Activated CD8-positive, alpha-beta memory T cell treated with anti-CD3 and anti-CD28 coated beads for 24 hours (primary cell): ENCODE data around the gene MPPED2.

Experiments
- DNase-seq: peaks from one replicate; pipeline ENCODE4 v3.0.0-alpha.2; 2020

The MPPED2 gene

DNA sequence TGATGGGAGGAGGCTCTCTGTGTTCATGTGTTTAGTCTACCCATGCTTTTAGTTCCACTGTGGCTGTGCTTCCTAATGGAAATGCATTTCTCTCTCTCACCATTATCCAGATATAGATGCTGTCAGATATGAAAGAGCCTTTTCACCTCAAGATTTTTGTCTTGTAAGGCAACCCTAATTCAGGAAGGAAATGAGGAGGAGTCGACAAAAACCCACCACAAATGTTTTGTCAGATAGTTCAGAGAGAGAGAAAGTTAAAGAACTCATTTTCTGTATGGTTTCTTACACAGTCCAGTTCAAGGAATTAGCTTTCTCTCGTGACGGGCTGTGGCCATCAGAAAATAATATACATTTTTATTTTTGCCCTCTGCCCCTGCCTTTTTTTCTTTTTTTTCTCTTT is 180.8 kb downstream of the MPPED2 start:
- no peak for DNase-seq

DNA sequence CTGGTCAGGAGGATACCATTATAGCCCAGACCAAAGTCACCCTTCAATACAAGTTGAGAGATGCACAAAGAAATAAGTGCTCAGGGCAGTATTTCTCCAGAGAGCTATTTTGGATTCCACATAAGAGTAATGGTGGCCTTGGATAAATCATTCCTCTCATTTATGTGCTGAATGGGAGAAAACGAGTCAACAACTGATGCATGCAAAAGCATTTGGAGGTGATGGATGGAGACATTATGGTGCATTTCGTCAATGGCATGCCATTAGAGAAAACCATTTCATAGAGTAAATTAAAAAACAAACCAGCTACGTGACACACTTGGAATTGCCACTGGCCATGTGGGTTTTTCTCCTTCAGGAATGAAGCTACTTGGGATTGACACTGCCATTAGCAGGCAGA is 182.0 kb downstream of the MPPED2 start:
- DNase-seq = no peak

DNA sequence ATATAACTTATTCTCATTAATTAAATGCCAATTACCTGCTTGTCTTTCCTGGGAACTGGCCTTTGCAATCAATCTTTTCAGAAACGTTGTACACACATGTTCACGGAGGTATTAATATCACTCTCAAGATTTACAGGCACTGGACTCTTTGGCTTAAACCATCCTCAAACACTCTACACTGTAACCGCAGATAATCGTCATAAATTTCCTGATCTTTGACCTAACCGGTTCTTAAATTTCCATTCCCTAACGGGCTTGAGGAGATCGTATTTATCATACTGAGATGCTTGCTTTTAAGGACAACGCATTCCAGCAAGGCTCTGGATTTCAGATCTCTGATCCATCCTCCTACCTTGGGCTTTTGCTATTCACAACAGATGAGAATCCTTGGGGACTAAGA is 190.4 kb downstream of the MPPED2 start:
- DNase-seq = no peak

DNA sequence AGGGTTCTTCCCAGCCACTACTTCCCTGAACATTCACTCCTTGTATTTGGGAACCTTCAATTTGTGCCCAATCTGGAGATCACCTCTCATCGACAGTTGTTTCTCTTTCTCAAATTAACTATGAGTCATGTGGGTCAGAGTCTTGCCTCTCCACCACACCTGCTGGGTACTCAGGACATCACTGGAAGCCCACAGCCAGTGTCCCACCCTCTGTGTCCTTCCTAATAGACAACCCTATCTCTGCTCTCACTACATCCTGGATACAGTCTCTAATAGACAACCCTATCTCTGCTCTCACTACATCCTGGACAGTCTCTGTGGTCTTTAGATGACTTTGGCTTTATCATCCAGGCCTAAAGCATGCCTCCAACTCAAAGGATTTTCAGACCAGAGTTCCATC is 193.1 kb downstream of the MPPED2 start:
- DNase-seq = no peak

DNA sequence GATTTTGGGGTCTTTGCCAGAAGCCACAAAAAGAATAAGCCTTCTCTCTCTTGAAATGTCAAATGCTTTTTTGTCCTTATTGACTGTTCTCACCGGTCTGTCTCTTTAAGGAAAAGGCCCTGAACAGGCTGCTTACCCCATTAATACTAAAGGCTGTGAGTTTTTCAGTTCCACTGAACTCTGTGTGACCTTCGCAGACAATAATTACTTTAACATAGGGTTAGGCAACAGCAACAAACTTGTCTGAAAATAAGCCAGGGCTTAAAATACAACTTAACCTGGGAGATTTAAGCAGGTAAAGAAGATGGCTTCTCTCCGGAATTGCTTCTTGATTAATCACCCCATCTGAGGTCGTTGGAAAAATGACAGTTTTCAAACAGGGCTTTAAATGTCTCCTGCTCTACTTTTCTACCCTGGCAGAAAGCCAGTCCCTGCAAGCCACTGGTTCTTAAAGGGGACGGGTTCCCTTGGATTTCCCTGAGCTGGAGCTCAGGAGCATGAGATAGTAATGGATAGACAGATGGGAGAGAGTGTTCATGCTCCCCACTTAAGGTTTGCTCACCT is 193.8 kb downstream of the MPPED2 start:
- no peak for DNase-seq

DNA sequence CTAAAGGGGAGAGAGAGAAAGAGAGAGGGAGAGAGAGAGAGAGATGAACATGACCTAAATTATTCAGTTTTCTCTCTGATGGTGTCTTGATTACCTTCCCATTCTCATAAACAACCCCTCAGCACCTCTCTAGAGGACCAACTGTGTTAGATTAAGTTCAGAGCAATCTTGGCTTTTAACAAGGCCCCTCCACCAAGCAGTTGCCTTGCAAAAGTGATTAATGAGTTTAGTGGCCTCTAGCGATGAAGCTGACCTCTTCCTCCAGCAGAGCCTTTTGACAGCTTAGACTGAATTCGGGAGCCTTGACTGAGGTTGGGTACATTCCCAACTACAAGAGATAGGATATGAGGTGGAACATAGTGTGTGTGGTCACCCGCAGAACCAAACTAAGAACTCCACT is 197.2 kb downstream of the MPPED2 start:
- DNase-seq = no peak

DNA sequence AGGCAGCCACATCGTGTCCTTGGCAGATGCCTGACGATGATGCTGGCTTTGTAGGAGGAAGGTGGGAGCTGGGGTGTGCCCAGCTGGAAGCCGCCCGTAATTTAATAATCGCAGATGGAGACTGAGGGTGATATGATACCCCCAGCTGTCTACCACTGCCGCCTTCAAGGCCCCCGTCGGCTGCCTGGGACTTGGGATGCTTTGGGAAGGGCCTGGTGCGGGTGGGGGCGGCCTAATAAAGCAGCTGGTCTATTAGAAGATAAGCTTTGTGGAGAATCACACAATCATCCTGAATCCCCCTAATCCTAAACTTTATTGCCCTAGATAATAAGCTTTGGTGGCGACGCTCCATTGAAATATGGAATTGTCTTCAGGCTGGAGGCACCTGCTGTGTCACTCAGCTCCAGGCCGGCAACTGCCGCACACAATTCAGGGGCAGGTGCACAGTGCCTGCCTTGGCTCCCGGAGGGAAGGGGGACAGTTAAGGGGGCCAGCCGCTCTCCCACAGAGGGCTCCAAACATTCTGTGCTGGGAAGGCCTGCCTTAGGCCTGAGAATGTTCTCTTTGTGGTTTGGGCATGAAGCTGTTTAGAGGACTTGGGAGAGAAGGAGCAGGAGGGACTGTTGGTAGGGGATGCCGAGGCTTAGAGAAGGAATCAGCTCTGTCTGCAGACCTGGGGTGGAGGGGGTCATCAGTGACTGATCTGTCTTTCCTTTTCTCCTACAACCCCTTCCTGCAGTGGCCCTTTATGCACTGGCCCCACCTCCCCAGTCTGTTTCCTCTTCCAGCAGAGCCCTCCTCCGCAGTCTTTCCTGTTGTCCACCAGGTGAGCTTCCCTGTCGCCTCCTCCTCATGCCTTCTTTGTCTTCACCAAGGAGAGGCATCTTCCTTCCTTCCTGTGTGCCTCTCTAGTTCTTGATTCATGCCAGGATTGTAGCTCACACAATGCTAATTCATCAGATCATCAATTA is 198.0 kb downstream of the MPPED2 start:
- no peak for DNase-seq

DNA sequence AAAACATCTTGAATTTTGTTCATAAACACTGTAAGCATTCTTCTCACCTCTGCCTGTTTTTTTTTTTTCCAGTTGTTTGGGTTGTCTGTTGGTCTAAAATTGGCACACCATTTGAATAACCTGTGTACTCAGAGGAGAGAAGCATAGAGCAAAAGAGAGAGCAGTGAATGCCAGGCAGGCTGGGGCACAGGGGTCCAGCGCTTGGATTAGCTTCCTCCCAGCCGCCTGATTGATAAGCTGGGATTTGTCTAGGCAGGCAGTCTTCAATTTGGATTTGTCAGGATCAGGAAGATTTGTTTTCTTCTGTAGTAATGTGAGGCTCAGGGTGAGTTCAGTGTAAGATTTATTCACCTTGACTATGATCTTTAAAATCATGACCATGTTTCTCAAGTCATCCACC is 204.3 kb downstream of the MPPED2 start:
- no peak for DNase-seq

DNA sequence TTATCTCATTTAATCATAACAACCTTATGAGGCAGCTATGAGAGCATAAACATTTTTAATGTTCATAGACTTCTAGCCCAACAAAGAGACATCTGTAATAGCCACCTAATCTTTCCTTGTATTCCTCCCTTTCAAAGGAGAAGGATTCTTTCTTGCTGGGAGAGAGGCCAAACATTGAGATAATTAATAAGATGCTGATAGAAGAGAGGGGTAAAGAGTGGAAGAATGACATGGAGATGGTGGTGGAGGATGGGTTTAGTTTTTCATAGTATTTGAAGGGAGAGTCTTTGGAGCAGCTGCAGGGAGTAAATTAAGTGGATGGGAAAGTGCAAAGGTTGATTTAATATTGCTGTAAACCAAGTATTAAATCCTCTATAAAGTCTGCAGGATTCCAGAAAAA is 205.3 kb downstream of the MPPED2 start:
- DNase-seq = no peak

DNA sequence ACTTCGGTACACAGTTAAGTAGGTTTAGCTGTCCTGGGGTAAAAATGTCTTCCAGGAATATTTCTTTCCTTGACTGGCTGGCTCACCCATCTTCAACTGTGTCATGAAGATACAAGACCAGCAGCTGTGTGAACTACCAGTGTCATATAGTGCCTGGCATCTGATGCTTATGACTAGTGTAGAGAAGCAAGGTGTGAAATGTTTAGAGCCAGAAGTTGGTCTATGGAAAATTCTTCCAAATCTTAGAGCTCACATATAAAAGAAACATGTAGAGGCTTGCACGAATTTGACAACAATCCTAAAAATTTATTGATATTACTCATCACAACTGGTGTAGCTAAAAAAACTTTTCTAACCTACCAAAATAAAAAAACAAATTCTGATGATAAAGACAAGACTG is 208.8 kb downstream of the MPPED2 start:
- DNase-seq = no peak

DNA sequence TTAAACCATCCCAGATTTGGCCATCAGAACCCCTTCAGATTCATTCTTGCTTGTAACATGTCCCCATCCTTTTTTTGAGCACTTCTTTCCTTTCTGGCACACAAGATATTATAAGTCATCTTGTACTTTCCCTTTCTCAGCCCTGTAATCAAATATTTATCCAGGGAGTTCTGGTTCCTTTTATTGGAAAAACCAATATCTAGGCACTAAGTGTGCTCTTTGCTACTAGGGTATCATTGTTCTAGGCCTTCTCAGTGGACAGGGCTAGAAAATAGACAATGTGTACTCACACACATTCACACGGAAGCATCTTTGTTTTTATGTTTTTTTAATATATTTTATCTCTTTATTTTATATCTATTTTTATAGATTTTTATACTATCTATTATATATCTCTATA is 216.0 kb downstream of the MPPED2 start:
- DNase-seq = no peak

DNA sequence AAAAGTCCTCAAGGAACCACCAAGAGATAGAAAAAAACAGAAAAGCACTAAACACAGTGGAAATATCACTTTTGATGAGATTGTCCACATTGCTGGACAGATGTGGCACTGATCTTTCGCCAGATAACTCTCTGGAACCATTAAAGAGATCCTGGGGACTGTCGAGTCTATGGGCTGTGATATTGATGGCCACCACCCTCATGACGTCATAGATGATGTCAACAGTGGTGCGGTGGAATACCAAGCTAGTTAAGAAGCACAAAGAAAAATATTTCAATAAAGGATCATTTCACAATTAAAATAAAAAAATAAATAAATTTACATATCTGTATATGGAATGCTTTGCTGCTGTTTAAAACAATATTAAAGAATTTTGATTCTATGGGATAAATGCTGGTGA is 217.8 kb downstream of the MPPED2 start:
- DNase-seq = no peak

DNA sequence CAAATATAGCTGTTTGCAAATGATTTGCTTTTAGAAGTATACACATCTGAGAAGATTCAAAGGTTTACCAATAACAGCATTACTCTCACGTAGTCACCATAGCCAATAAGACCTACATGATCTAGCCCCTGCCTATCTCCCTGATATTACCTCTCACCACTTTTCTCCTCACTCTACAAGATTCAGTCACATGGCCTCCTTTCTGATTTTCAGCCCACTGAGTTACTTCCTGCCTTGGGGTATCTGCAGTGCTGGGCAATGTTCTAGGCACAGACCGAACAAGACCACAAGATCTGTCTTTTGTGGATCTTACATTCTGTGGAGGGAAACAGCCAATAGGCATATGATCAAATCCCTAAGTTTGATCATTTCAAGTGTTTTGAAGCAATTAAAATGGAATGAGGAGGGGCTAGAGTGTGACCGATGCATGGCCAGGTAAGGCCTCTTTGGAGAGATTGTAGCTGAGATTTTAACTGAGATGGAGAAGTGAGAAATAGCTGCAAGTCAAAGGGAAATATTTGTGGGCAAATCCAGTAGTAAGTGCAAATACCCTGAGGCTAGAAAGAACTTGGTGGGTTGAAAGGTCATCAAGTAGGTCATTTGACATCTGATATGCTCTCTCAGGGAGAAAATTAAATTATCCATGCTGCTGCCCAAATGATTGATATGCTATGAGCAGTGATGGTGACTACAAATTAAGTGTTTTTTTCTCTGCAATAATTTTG is 220.2 kb downstream of the MPPED2 start:
- DNase-seq = no peak

DNA sequence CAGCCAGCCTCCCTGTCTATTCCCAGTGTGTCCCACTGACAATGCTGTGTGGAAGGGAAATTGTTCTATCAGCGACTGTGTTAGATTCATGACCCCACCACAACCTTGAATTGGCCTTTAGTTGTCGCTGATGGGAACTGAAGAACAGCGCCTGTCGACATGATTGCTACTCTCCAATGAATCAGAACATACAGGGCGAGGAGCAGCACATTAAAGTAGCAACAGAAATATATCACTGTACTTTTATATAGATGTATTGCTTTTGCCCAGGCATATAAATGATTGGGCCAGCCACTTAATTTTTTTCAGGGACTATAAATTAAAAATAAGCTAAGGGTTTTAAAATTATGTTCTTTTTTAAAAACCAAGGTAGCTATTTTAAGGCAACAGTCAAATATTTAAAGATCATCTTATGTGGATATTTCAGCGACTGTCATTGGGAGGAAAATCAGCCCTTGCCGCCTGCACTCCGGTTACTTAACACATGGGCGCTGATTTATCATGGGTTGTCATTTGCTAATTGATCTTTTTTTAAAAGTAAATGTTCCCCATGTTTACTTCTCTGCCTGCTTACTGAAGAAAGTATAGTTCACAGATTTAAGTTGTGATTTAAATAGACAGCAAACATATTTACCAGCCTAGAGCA is 221.2 kb downstream of the MPPED2 start:
- no peak for DNase-seq

DNA sequence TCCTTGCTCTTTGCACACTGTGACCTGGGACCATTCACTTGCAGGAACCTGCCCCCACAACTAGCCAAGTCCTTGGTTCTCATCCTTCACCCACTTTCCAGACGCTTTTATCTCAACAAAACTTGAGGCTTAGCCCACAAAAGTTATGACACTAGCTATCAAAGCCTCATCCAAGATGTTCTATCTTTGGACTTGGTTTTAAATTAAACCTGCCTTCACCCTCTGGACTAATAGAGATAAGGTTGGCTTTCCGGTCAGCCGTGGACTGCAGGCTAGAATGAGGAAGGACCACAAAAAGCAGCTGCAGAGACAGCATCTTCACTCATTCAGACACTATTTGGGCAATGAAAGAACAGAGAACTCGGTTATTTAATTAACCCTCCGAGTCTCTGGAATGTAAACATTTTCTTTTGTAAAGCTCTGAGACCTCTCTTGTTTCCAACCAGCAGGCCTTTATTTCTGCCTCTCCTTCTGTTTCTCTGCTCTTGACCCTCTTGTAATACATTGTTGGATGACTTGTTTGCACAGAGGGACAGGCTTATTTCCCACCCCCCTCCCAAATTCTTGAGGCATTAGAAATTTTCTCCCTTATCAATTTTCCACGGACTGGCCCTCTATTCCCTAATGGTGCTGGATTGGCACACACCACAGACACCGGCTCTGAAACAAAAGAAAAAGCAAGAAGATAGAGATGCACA is 221.9 kb downstream of the MPPED2 start:
- DNase-seq = no peak

DNA sequence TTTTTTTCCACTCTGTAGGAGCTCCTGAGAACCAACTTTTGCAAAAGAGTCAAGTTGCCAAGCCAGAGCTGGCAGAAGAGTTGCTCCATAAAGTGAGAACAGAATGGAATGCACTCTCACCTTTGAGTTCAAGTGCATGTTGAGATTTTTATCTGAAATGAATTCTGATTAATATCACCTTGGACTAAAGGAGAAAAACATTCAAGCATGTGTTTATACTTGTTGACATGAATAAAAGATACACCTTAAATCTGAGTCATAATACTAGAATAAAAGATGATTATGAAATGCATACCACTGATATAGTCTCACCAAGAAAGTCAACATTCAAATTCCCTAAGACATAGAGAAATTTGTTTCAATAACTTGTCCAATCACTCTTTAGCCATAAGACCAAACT is 225.4 kb downstream of the MPPED2 start:
- DNase-seq = no peak
